ENCODE data around the gene TPSAB1. TPM values are rescaled to one million over a fixed set of nuclear protein-coding genes. Genes with fewer than 3 reads are reported as not detected.

Gene TPSAB1
- total RNA-seq (2022; extraction: Qiagen RNA extraction; ENCODE audit: low read depth) = 0.21 TPM in 1 of 5 replicates, not detected in the others

GRCh38 chr16:1240436-1240835, at the start of gene TPSAB1:
TSS of gene TPSAB1 (plus strand) at chr16:1240705. CDS start at chr16:1240939, 234 bp downstream.

GRCh38 chr16:1225051-1225451, 15.5 kb upstream of the TPSAB1 start, which contains the start of gene TPSG1:
TSS of gene TPSG1 (minus strand) at chr16:1225268. CDS start at chr16:1225252, 16 bp downstream.

GRCh38 chr16:1230084-1230470, 10.4 kb upstream of the TPSAB1 start, which contains the start of gene TPSB2:
TSS of gene TPSB2 (minus strand) at chr16:1230184. CDS start at chr16:1229951, 233 bp downstream.

GRCh38 chr16:1255276-1256122, 15.0 kb downstream of the TPSAB1 start, which contains the start of gene TPSD1:
TSS of gene TPSD1 (plus strand) at chr16:1256069. CDS start at chr16:1256281, 212 bp downstream.

Other genes with a start within 250 kb of the TPSAB1 start
- 0.20 to 0.33 TPM (median 0.25 TPM) in 5 replicates for gene SSTR5, start 168.0 kb upstream of the TPSAB1 start, total RNA-seq (2022; extraction: Qiagen RNA extraction; ENCODE audit: low read depth)
- not detected in 5 replicates for gene C1QTNF8, start 144.5 kb upstream of the TPSAB1 start, total RNA-seq (2022; extraction: Qiagen RNA extraction; ENCODE audit: low read depth)
- gene CACNA1H, start 87.6 kb upstream of the TPSAB1 start, total RNA-seq (2022; extraction: Qiagen RNA extraction; ENCODE audit: low read depth) = 7.0 to 13.9 TPM (median 11.7 TPM) in 5 replicates
- gene TPSG1, start 15.4 kb upstream of the TPSAB1 start, total RNA-seq (2022; extraction: Qiagen RNA extraction; ENCODE audit: low read depth) = 0.14 TPM in 1 of 5 replicates, not detected in the others
- gene TPSB2, start 10.5 kb upstream of the TPSAB1 start, total RNA-seq (2022; extraction: Qiagen RNA extraction; ENCODE audit: low read depth) = not detected in 5 replicates
- not detected in 5 replicates for gene TPSD1, start 15.4 kb downstream of the TPSAB1 start, total RNA-seq (2022; extraction: Qiagen RNA extraction; ENCODE audit: low read depth)
- 162 to 245 TPM (median 176 TPM) in 5 replicates for gene UBE2I, start 68.9 kb downstream of the TPSAB1 start, total RNA-seq (2022; extraction: Qiagen RNA extraction; ENCODE audit: low read depth)
- 0.90 to 1.2 TPM (median 0.99 TPM) in 5 replicates for gene BAIAP3, start 92.9 kb downstream of the TPSAB1 start, total RNA-seq (2022; extraction: Qiagen RNA extraction; ENCODE audit: low read depth)
- 56.5 to 98.9 TPM (median 94.1 TPM) in 5 replicates for gene TSR3, start 111.2 kb downstream of the TPSAB1 start, total RNA-seq (2022; extraction: Qiagen RNA extraction; ENCODE audit: low read depth)
- gene GNPTG, start 111.2 kb downstream of the TPSAB1 start, total RNA-seq (2022; extraction: Qiagen RNA extraction; ENCODE audit: low read depth) = 22.0 to 35.1 TPM (median 34.2 TPM) in 5 replicates
- 23.4 to 44.3 TPM (median 41.7 TPM) in 5 replicates for gene UNKL, start 174.0 kb downstream of the TPSAB1 start, total RNA-seq (2022; extraction: Qiagen RNA extraction; ENCODE audit: low read depth)
- 30.1 to 39.9 TPM (median 36.1 TPM) in 5 replicates for gene UQCC4, start 180.0 kb downstream of the TPSAB1 start, total RNA-seq (2022; extraction: Qiagen RNA extraction; ENCODE audit: low read depth)
- not detected in 5 replicates for gene PERCC1, start 190.4 kb downstream of the TPSAB1 start, total RNA-seq (2022; extraction: Qiagen RNA extraction; ENCODE audit: low read depth)
- gene CCDC154, start 203.9 kb downstream of the TPSAB1 start, total RNA-seq (2022; extraction: Qiagen RNA extraction; ENCODE audit: low read depth) = 0.13 to 0.49 TPM (median 0.41 TPM) in 5 replicates
- 54.7 to 83.5 TPM (median 74.9 TPM) in 5 replicates for gene CLCN7, start 234.3 kb downstream of the TPSAB1 start, total RNA-seq (2022; extraction: Qiagen RNA extraction; ENCODE audit: low read depth)
- gene PTX4, start 248.2 kb downstream of the TPSAB1 start, total RNA-seq (2022; extraction: Qiagen RNA extraction; ENCODE audit: low read depth) = not detected in 5 replicates

Data from A549 treated with RU486 at 1 μM for 4 hours (cell line).